WTC11 (cell line): ENCODE measurements around the gene GFOD1. TPM values are rescaled to one million over a fixed set of nuclear protein-coding genes. Genes with fewer than 3 reads are reported as not detected.
A peak's percentile ranks its signal among the peaks of the same experiment; 100 is the strongest.

Experiments
- ATAC-seq: fragments of 200-7000 bp; cut with Tn5 transposase; 2 replicates; pipeline ENCODE4 v1.10.0; 2021; ENCODE audit warnings: mild to moderate bottlenecking, moderate library complexity
- CTCF ChIA-PET: fragments of 300-600 bp; sonication (Branson Sonifier 250); formaldehyde crosslinking; loops from one replicate; lab custom pipeline; 2021; ENCODE audit warnings: antibody characterized with exemption; lab: Charles Lee
- POLR2A ChIA-PET: fragments of 350-600 bp; sonication (Branson Sonifier 250); formaldehyde crosslinking; loops from one replicate; lab custom pipeline; 2021; ENCODE audit warnings: antibody characterized with exemption; lab: Charles Lee
- DNase-seq: peaks from one replicate; pipeline ENCODE4 v3.0.0; 2021; ENCODE audit warnings: low spot score
- H3K27ac Mint-ChIP-seq: 2 replicates; pipeline ENCODE4 v1.8.0; 2021; ENCODE audit warnings: mixed read lengths
- H3K27me3 Mint-ChIP-seq: 2 replicates; pipeline ENCODE4 v1.8.0; 2021; ENCODE audit warnings: low read depth, mild to moderate bottlenecking, moderate library complexity, mixed read lengths
- H3K36me3 Mint-ChIP-seq: 2 replicates; pipeline ENCODE4 v1.8.0; 2021; ENCODE audit warnings: mixed read lengths
- H3K4me1 Mint-ChIP-seq: 2 replicates; pipeline ENCODE4 v1.8.0; 2022; ENCODE audit warnings: mixed read lengths
- H3K4me3 Mint-ChIP-seq: 2 replicates; pipeline ENCODE4 v1.8.0; 2021; ENCODE audit warnings: mild to moderate bottlenecking, moderate library complexity, mixed read lengths
- H3K9me3 Mint-ChIP-seq: 2 replicates; pipeline ENCODE4 v1.8.0; 2021; ENCODE audit warnings: mixed read lengths
- AR ChIP-seq: fragments of 250-450 bp; sonication (Bioruptor Pico); IDR thresholded peaks from 2 replicates; pipeline ENCODE4 v1.9.0; 2021; ENCODE audit warnings: mild to moderate bottlenecking
- CBFB ChIP-seq: sonication (generic); formaldehyde crosslinking; IDR thresholded peaks from 2 replicates; pipeline ENCODE4 v1.8.1; 2022; ENCODE audit warnings: mild to moderate bottlenecking, low read depth, missing genetic modification reagents
- CREM ChIP-seq: sonication (generic); formaldehyde crosslinking; IDR thresholded peaks from 2 replicates; pipeline ENCODE4 v1.8.1; 2022; ENCODE audit warnings: mild to moderate bottlenecking, missing genetic modification reagents, moderate library complexity
- E2F4 ChIP-seq: sonication (generic); formaldehyde crosslinking; IDR thresholded peaks from 2 replicates; pipeline ENCODE4 v1.8.1; 2022; ENCODE audit warnings: low read depth, mild to moderate bottlenecking, moderate library complexity, missing genetic modification reagents, borderline replicate concordance
- FOXP1 ChIP-seq: sonication (generic); formaldehyde crosslinking; IDR thresholded peaks from 2 replicates; pipeline ENCODE4 v1.8.0; 2022; ENCODE audit warnings: missing genetic modification reagents, mild to moderate bottlenecking, moderate library complexity, borderline replicate concordance
- FOXP4 ChIP-seq: sonication (generic); formaldehyde crosslinking; IDR thresholded peaks from 2 replicates; pipeline ENCODE4 v1.8.0; 2022; ENCODE audit warnings: mild to moderate bottlenecking, missing genetic modification reagents
- JUN ChIP-seq: sonication (generic); formaldehyde crosslinking; IDR thresholded peaks from 2 replicates; pipeline ENCODE4 v1.8.0; 2023; ENCODE audit warnings: mild to moderate bottlenecking, missing genetic modification reagents
- MAX ChIP-seq: sonication (generic); formaldehyde crosslinking; IDR thresholded peaks from 2 replicates; pipeline ENCODE4 v1.8.0; 2022; ENCODE audit warnings: mild to moderate bottlenecking, missing genetic modification reagents
- MLX ChIP-seq: sonication (generic); formaldehyde crosslinking; IDR thresholded peaks from 2 replicates; pipeline ENCODE4 v1.8.1; 2023; ENCODE audit warnings: mild to moderate bottlenecking, missing genetic modification reagents, moderate library complexity
- MXD4 ChIP-seq: fragments of 250-450 bp; sonication (Bioruptor Pico); IDR thresholded peaks from 2 replicates; pipeline ENCODE4 v1.8.0; 2021; ENCODE audit warnings: mild to moderate bottlenecking, moderate library complexity, borderline replicate concordance
- MYBL2 ChIP-seq: sonication (generic); formaldehyde crosslinking; IDR thresholded peaks from 2 replicates; pipeline ENCODE4 v1.8.1; 2023; ENCODE audit warnings: mild to moderate bottlenecking, moderate library complexity, missing genetic modification reagents
- OVOL2 ChIP-seq: fragments of 250-450 bp; sonication (Bioruptor Pico); IDR thresholded peaks from 2 replicates; pipeline ENCODE4 v1.9.0; 2021; ENCODE audit warnings: mild to moderate bottlenecking, borderline replicate concordance
- PREB ChIP-seq: sonication (generic); formaldehyde crosslinking; IDR thresholded peaks from 2 replicates; pipeline ENCODE4 v1.8.1; 2022; ENCODE audit warnings: mild to moderate bottlenecking, missing genetic modification reagents, moderate library complexity, borderline replicate concordance
- PRRX2 ChIP-seq: fragments of 250-450 bp; sonication (Bioruptor Pico); IDR thresholded peaks from 2 replicates; pipeline ENCODE4 v1.8.0; 2021; ENCODE audit warnings: mild to moderate bottlenecking
- TCF7 ChIP-seq: sonication (generic); formaldehyde crosslinking; IDR thresholded peaks from 2 replicates; pipeline ENCODE4 v1.8.0; 2022; ENCODE audit warnings: mild to moderate bottlenecking, low read depth, missing genetic modification reagents, moderate library complexity
- TEAD4 ChIP-seq: sonication (generic); formaldehyde crosslinking; IDR thresholded peaks from 2 replicates; pipeline ENCODE4 v1.8.0; 2022; ENCODE audit warnings: mild to moderate bottlenecking, missing genetic modification reagents
- ZMAT4 ChIP-seq: fragments of 250-450 bp; sonication (Bioruptor Pico); IDR thresholded peaks from 2 replicates; pipeline ENCODE4 v1.9.0; 2021; ENCODE audit warnings: mild to moderate bottlenecking
- ZNF121 ChIP-seq: sonication (generic); formaldehyde crosslinking; IDR thresholded peaks from 2 replicates; pipeline ENCODE4 v1.8.0; 2023; ENCODE audit warnings: missing genetic modification reagents
- total RNA-seq: library from RNA; stranded (reverse); gene quantifications from 3 replicates; pipeline ENCODE4 v1.2.3, GENCODE V29; 2021

Gene GFOD1
- total RNA-seq, 1 experiment from 2014 or later = 8.5 TPM

GRCh38 chr6:13534536-13534935 lies 47.1 kb upstream of the GFOD1 start:
- POLR2A ChIA-PET = no interaction called here
- CTCF ChIA-PET = interaction anchor here (0.9 kb wide), 1 partner anchor 48 kb away, joined by 5 read pairs; no protein-coding TSS in a partner anchor
- no peak for ATAC-seq

GRCh38 chr6:13531956-13532355 lies 44.6 kb upstream of the GFOD1 start:
- POLR2A ChIA-PET = no interaction called here
- CTCF ChIA-PET = interaction anchor here (0.5 to 1.4 kb wide), 5 partner anchors 17 to 204 kb away, joined by 3 to 4 read pairs (median 3); partner anchors contain the start of genes SIRT5 and TBC1D7

More at GRCh38 chr6:13534536-13534935, 47.1 kb upstream of the GFOD1 start:
- no peak for DNase-seq
- TF ChIP-seq CREM (CRISPR knock-in tag) = no peak
- no peak overlapping the region for H3K4me3 Mint-ChIP-seq
- H3K27ac Mint-ChIP-seq = no peak overlapping the region
- H3K27me3 Mint-ChIP-seq = no peaks in the 10 kb centered on the region
- peaks cover 40% of the 10 kb centered on the region for H3K4me1 Mint-ChIP-seq
- no peaks in the 10 kb centered on the region for H3K36me3 Mint-ChIP-seq
- H3K9me3 Mint-ChIP-seq = no peaks in the 10 kb centered on the region

GRCh38 chr6:13528777-13529343 lies 41.5 kb upstream of the GFOD1 start:
- ATAC-seq = peak; percentile 60
- no peak for TF ChIP-seq FOXP1 (CRISPR knock-in tag)
- no peak for TF ChIP-seq JUN
- TF ChIP-seq, all 79 proteins: peak for 0
- H3K9me3 Mint-ChIP-seq = no peaks in the 10 kb centered on the region
- DNase-seq = no peak
- peak overlapping the region; percentile 61 for H3K27ac Mint-ChIP-seq
- ChIA-PET CTCF (no interaction called here), POLR2A (interaction anchor here (0.6 kb wide), 1 partner anchor 192 kb away, joined by 3 read pairs; no protein-coding TSS in a partner anchor)
- peaks cover 25% of the 10 kb centered on the region for H3K4me1 Mint-ChIP-seq
- no peaks in the 10 kb centered on the region for H3K36me3 Mint-ChIP-seq
- H3K27me3 Mint-ChIP-seq = no peaks in the 10 kb centered on the region
- no peak overlapping the region for H3K4me3 Mint-ChIP-seq

More at GRCh38 chr6:13531956-13532355, 44.6 kb upstream of the GFOD1 start:
- no peak for DNase-seq
- Mint-ChIP-seq H3K27ac (0 out of 2 replicates have a peak overlapping the region, but pooled peaks have one; percentile 27), H3K36me3 (no peaks in the 10 kb centered on the region), H3K4me3 (no peak overlapping the region), H3K27me3 (no peaks in the 10 kb centered on the region), H3K9me3 (no peaks in the 10 kb centered on the region), H3K4me1 (peaks cover 47% of the 10 kb centered on the region)
- no peak for TF ChIP-seq MYBL2 (CRISPR knock-in tag)
- peak; percentile 66 for ATAC-seq

GRCh38 chr6:13528232-13528631 lies 40.8 kb upstream of the GFOD1 start:
- TF ChIP-seq ZNF121 (CRISPR knock-in tag) = no peak
- TF ChIP-seq MYBL2 (CRISPR knock-in tag) = no peak
- no peak for TF ChIP-seq ZMAT4
- no peak for TF ChIP-seq CBFB (CRISPR knock-in tag)
- TF ChIP-seq AR (CRISPR knock-in tag) = no peak
- TF ChIP-seq E2F4 = no peak
- no peak for TF ChIP-seq MAX
- no peak for TF ChIP-seq MXD4 (CRISPR knock-in tag)
- TF ChIP-seq PREB (CRISPR knock-in tag) = no peak
- no peak for TF ChIP-seq TCF7
- no peak for TF ChIP-seq MLX
- TF ChIP-seq OVOL2 (CRISPR knock-in tag) = no peak
- no peak for TF ChIP-seq PRRX2
- no peak for TF ChIP-seq TEAD4 (CRISPR knock-in tag)
- TF ChIP-seq FOXP4 (CRISPR knock-in tag) = no peak
- Mint-ChIP-seq H3K27ac (no peak overlapping the region), H3K27me3 (no peaks in the 10 kb centered on the region), H3K9me3 (no peaks in the 10 kb centered on the region), H3K4me1 (peaks cover 25% of the 10 kb centered on the region), H3K36me3 (no peaks in the 10 kb centered on the region), H3K4me3 (no peak overlapping the region)
- ChIA-PET CTCF (no interaction called here), POLR2A (interaction anchor here (0.6 kb wide), 1 partner anchor 191 kb away, joined by 3 read pairs; no protein-coding TSS in a partner anchor)
- DNase-seq (no peak), ATAC-seq (no peak)
